GM08714 (cell line): ENCODE data around the gene FAM240A.

Experiments
- H3K4me3 ChIP-seq: fragments of 200-500 bp; sonication (Bioruptor generic); 2 replicates; pipeline ENCODE4 v1.5.1; 2014; ENCODE audit warnings: mild to moderate bottlenecking, low read length, inconsistent platforms
- ZNF274 ChIP-seq: IDR thresholded peaks from 2 replicates; pipeline ENCODE4 v1.6.1; 2012; ENCODE audit warnings: mild to moderate bottlenecking, low read depth, low read length

FAM240A gene

GRCh38 chr3:46659285-46659684, 47.0 kb downstream of the FAM240A start:
- no peak overlapping the region for H3K4me3 ChIP-seq
- TF ChIP-seq ZNF274 = no peak

- no peak overlapping the region for H3K4me3 ChIP-seq
- no peak for TF ChIP-seq ZNF274
Measured at GRCh38 chr3:46660003-46660402, 47.7 kb downstream of the FAM240A start.

DNA sequence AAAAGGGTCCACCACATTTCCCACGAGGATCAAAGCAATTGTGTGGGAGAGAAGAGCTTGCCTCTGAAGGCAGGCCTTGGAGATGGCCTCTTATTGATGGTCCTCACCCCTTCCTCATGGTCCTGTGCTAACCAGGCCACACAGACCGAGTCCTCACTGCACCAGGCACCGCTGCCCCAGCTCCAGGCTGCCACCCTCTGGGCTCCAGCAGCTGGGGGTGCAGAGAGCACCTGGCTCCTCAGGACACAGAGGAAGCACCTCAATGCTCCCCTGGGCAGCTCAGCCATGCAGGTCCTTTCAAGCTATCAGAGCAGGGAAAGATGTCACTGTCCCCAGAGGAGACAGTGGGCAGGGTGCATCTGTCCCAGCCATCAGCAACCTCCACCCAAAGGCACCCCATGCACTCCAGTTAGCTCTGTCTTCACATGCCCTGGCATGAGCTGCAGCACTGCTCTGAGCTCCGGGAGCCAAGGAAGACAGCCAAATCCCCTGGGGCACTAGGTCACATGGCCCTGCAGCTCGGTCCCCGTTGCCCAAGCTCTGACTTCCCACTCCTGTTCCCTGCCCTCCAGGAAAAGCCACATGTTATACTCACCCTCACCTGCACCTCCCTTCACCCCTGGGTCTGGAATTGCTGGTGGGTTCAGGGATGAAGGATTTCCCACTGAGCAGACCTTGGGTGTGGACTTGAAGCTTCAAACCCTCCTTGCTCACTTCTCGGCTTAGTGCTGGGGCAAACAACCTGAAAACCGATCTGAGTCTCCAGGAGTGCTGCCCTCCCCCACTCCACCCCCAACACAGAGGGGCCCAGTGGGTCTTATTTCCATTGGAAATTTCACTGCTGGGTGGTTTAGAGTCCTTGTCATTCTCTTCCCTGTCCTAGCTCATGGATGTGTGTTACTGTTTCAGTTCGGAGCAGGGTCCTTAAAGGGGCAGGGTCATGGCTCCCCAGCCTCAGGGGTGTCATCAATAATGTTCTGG, 48.5 kb downstream of the FAM240A start:
- TF ChIP-seq ZNF274 = no peak
- no peak overlapping the region for H3K4me3 ChIP-seq

DNA sequence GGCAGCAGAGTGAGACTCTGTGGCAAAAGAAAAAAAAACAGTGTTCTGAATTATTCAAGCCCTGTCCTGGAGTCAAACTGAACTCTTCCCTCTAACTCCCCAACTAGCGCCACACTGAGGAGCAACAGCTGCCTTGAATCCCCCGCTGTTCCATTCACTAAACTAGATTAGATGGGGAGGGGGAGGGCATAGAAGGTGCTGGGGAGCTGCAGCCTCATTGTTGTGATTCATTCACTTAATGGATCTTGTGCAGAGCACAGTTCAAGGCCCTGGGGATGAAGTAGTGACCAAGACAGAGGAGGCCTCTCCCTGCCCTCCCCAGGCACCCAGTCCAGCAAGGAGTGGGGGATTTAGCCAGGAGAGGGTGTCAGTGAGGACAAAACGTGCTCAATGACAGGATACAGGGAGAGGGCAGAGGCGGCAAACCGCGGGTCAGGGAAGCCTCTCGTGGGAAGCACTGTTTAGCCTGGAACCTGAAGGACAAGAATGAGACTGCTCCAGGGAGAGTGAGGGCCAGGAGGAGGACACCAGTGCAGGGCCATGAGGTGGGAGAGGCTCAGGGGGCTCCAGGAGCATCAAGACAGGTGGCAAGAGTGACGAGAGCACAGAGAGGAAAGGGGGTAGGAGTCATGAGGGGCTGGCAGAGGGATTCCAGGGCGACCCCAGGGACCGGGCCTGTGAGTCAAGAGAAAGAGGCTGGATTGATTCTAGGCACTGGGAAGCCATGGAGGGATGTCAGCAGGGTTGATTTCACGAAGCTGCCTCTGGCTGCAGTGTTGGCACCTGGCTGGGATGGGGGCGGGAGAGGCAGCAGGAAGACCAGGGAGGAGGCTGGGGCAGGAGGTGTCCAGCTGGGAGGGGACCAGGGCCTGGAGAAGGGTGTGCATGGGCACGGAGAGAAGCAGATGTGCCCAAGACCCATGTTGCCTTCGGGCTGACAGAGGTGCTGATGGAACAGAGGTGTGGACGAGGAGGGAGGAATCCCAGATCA, 49.7 kb downstream of the FAM240A start:
- TF ChIP-seq ZNF274 = no peak
- H3K4me3 ChIP-seq = no peak overlapping the region

- no peak overlapping the region for H3K4me3 ChIP-seq
- no peak for TF ChIP-seq ZNF274
Measured at GRCh38 chr3:46662771-46663551, 50.6 kb downstream of the FAM240A start.

DNA sequence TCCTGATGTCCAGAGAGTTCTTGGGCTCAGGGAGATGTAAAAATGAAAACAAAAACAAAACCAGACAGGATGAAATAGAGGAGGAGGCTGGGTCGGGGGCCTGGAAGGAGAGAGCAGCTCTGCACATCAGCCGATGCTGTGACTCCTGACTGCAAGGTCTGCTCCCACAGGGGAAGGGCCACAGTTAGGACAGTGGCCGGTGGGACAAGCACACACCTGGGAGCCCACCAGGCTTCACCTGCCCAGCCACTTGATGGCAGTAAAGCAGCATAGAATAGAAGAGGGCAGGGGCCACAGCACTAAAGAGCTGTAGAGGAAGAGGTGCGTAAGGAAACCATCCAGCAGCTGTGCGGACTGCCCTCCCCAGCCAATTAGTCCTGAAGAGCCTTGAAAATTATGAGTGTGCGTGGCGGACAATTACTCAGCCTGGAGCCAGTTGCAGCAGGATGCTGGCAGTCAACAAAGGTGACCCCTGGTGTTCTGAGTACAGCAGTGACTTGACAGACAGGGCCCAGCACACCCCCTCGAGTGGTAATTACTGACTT, 51.3 kb downstream of the FAM240A start:
- no peak for TF ChIP-seq ZNF274
- H3K4me3 ChIP-seq = no peak overlapping the region

DNA sequence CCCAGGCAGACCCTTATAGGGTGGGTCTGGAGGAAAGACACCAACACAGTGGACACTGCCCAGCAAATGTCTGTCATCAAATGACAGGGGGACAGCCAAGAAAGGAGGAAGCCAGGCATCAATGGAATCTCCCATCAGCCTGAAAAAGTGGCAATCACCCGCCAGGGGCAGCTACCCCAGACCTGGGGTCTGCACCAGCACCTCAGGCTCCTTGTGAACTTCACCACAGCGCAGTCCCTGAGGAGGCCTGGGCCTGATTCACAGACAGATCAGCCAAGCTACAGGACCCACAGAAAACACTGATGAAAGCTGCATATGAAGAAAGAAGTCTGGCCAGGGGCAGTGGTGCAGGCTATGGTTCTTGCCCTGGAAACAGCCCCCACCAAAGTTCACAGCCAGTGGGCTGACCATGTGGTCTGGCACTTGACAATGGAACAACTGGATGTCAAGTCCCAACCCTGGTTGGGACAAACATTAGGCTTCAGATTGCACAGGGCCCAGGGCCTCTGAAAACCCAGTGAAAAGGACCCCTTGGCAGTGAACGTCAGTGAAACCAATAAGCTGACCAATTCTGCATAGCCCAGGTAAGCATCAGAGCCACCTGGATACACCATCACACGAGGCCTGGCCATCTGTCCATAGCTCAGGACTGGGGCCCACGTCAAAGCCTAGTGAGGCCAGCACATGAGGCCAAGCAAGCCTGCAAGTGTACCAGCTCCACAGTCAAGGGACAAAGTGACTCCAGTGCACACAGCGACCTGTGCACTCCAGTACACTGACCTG, 52.1 kb downstream of the FAM240A start:
- H3K4me3 ChIP-seq = no peak overlapping the region
- no peak for TF ChIP-seq ZNF274

DNA sequence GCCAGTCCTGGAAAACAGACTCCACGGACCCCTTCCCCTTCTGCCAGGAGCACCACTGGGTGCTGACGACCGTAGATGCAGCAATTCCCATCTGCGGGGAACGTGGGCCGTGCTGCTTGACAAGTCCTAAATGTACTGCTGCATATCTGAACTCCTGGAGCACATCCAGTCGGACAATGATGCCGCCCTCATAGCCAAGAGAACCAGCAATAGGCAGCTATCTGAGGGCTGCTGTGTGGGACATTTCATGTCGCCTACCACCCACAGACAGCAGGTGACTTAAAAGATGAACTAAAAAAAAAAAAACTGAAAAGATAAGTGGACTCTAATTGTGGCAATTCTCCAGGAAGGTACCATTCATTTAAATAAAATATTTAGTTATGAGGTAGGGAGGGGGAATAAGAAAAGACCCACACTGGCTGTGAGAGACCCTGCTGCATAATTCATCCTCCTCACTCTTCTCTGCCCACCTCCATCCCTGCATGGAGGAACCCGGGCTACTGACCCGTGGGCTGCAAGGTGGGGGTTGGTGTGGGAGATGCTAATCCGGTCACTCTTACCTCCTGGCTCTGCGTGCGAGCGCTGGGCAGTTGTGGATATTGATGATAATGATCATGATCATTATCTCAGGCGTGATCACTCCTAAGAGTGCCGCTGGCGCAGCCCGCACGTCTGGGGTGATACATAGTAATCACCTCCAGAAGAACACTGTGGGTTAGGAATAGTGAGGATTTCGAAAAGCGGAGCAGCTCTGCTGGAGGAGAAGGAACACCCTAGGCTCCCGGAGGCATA, 52.8 kb downstream of the FAM240A start:
- TF ChIP-seq ZNF274 = no peak
- no peak overlapping the region for H3K4me3 ChIP-seq

- no peak overlapping the region for H3K4me3 ChIP-seq
- no peak for TF ChIP-seq ZNF274
Measured at GRCh38 chr3:46665763-46666452, 53.6 kb downstream of the FAM240A start.

GRCh38 chr3:46666453-46666845, 54.1 kb downstream of the FAM240A start:
- TF ChIP-seq ZNF274 = no peak
- H3K4me3 ChIP-seq = no peak overlapping the region

DNA sequence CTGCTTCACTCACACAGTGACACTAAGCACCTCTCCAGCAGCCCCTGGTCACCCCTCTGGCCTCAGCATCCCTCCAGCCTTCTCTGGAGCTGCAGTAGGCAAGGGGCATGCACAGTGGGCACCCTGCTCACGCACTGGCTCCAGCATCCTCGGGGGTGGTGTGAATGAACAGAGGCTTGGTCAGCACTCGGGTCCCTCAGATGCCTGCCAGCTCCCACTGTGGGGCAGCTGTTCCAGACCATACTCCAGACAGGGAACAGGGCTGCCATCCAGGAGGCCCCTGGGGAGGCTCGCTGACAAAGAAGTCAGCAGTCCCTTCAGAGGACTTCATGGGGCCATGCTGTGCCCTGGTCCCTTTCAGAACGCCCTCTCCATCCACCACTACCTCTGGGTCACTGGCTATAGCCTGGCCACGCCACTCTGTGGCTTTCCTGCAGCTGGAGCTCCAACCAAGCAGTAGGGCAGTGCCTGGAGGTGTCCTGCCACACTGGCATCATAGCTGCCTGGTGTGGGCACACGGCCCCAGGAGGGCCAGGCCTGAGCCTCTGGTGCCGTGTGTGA, 54.8 kb downstream of the FAM240A start:
- no peak overlapping the region for H3K4me3 ChIP-seq
- TF ChIP-seq ZNF274 = no peak
